Right lobe of liver (tissue), 6 donors: ENCODE measurements around the gene MAPK1. TPM values are rescaled to one million over a fixed set of nuclear protein-coding genes. Genes with fewer than 3 reads are reported as not detected.

Experiments used
- ATAC-seq, 4 donors: fragments of 200-7000 bp; cut with Tn5 transposase; one replicate each; pipeline ENCODE4 v1.9.1; 2020; ENCODE audit warnings: mild to moderate bottlenecking in 4 of 4, moderate library complexity in 4 of 4
- DNase-seq, 3 donors: peaks; one replicate each; pipeline ENCODE4 v3.0.0-alpha.2; 2020
- H3K27ac ChIP-seq, 3 donors: fragments of 200-600 bp; one replicate each; pipeline ENCODE4 v1.8.0; 2022
- H3K27me3 ChIP-seq, 2 donors: fragments of 200-600 bp; one replicate each; pipeline ENCODE4 v1.8.0; 2022
- H3K36me3 ChIP-seq, 4 donors: fragments of 200-600 bp; sonication (generic) in 1 of 4; one replicate each; pipeline versions ENCODE4 v1.5.1 to v1.8.0; 2017 to 2022; ENCODE audit warnings: control low read depth in 1 of 4
- H3K4me1 ChIP-seq, 4 donors: fragments of 200-600 bp; sonication (generic) in 1 of 4; one replicate each; pipeline versions ENCODE4 v1.5.1 to v1.8.0; 2017 to 2022; ENCODE audit warnings: control low read depth in 1 of 4
- H3K4me3 ChIP-seq, 3 donors: fragments of 200-600 bp; one replicate each; pipeline ENCODE4 v1.8.0; 2022
- H3K9me3 ChIP-seq, 4 donors: fragments of 200-600 bp; sonication (generic) in 1 of 4; one replicate each; pipeline versions ENCODE4 v1.5.1 to v1.8.0; 2017 to 2022; ENCODE audit warnings: control low read depth in 1 of 4
- POLR2A ChIP-seq: fragments of 450-650 bp; IDR thresholded peaks from one replicate; pipeline ENCODE4 v1.6.1; 2017; ENCODE audit warnings: antibody characterized with exemption, mild to moderate bottlenecking
- WGBS: methylation state at CpG from one replicate; pipeline ENCODE4 v1.1.6; 2018; ENCODE audit warnings: low coverage, low lambda C conversion rate; ENCODE audit not compliant: insufficient coverage; ENCODE audit errors: missing lambda C conversion rate; 5-methylcytosine and 5-hydroxymethylcytosine counted together
- intact Hi-C, 2 donors: fragments of 100-400 bp; cut with DNase I; formaldehyde crosslinking; loops; one replicate each; pipeline versions ENCODE4 v1.11.2 to v1.14.1; 2022
- total RNA-seq, 6 experiments: library from RNA; depleted of rRNA in 2 of 6; stranded (reverse); fragments of >200 nt in 2 of 6; fragmentation: NEBNext Ultra II Directional in 3 of 6; extraction: Animal tissue kit (Norgen Biotek cat#: 25700) in 3 of 6; gene quantifications; one replicate each; pipeline versions ENCODE4 v1.1.0 to v1.2.4, GENCODE V29; 2016 to 2023
- TF ChIP-seq, protein P1 (sequence below), 4 donors: fragments of 200-600 bp in 3 of 4; fragments of 450-650 bp in 1 of 4; IDR thresholded peaks; one replicate each; pipeline versions ENCODE4 v1.5.1 to v1.8.0; 2016 to 2022; ENCODE audit warnings: antibody characterized with exemption in 4 of 4, mild to moderate bottlenecking in 2 of 4
- donor health status: DM: no; HTN: yes; CAD: no.
- donor health status: DM: no; HTN: no; CAD: no.
- donor health status: DM: no; HTN: no; CAD: no.
- donor health status: DM: no; HTN: yes; CAD: no.
- donor health status: DM: no; HTN: yes; CAD: no.

Gene MAPK1
- total RNA-seq, 6 experiments from 2014 or later, result 43.4 to 75.0 (median 59.5) TPM

DNA sequence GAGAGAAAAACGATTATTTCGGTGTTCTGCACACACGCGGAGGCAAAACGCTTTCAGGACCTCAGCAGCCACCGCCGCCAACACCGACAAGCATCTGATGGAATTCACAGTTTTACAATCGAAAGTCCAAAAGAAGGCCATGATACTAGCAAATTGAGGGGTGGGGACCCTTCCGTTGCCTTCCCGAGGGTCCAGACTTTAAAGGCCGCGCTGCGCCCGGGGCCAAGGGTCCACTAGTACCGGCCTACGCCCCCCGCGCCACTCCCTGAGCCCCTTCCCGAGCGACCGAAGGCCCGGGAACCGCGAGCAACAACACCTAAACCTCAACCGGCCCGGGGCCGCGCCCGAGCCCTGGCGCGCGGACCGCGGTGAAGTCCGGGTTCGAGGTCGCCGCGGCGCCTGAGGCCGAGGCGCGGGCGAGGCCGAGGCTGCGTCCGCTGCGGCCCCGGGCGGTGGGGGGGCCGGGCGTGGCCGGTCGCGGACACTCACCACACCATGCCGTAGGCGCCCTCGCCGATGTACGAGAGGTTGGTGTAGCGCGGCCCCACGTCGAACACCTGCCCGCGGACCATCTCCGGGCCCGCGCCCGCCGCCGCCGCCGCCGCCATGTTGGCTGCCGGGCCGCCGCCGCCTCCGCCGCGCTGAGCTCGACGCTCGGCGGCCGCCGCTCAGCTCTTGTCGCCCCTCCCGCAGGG is 465 bp downstream of the MAPK1 start:
- peak overlapping the region; percentile 55 to 80 (median 77) for H3K27ac ChIP-seq
- H3K36me3 ChIP-seq, result no peaks in the 10 kb centered on the region
- H3K27me3 ChIP-seq, result no peaks in the 10 kb centered on the region
- DNase-seq (peak; percentile 40 to 65 (median 61)), ATAC-seq (peak in 1 of 4 donors; percentile 2)
- no peaks in the 10 kb centered on the region for H3K9me3 ChIP-seq
- 0% methylated on average over 24 of the region's 91 CpGs for WGBS
- H3K4me3 ChIP-seq, result peak overlapping the region; percentile 77 to 90 (median 83)
- TF ChIP-seq, protein P1, sequence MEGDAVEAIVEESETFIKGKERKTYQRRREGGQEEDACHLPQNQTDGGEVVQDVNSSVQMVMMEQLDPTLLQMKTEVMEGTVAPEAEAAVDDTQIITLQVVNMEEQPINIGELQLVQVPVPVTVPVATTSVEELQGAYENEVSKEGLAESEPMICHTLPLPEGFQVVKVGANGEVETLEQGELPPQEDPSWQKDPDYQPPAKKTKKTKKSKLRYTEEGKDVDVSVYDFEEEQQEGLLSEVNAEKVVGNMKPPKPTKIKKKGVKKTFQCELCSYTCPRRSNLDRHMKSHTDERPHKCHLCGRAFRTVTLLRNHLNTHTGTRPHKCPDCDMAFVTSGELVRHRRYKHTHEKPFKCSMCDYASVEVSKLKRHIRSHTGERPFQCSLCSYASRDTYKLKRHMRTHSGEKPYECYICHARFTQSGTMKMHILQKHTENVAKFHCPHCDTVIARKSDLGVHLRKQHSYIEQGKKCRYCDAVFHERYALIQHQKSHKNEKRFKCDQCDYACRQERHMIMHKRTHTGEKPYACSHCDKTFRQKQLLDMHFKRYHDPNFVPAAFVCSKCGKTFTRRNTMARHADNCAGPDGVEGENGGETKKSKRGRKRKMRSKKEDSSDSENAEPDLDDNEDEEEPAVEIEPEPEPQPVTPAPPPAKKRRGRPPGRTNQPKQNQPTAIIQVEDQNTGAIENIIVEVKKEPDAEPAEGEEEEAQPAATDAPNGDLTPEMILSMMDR (IDR thresholded peaks at IDR 0.05), result no peak
- TF ChIP-seq POLR2A, result no peak
- H3K4me1 ChIP-seq, result peaks cover 0 to 24% (median 7%) of the 10 kb centered on the region in 4 donors
- intact Hi-C loops, result no loop called here

DNA sequence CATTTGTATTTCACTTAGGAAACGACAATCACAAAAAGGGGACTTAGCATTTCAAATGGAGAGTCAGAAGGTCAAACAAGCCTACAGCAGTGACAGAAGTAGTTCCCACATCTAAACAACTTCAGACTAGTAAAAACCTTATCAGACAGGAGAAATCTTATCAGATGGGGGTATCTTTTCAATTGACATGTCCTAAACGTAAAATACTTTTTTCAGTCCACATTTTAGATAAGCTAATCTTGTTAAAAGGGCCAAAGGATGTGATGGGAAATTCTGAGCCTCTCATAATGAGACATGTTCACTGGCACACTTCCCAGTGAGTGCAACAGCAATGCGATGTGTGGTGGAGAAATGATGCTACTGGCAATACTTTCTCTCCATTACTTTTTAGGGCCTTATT is 2.4 kb downstream of the MAPK1 start:
- no peak for TF ChIP-seq POLR2A
- TF ChIP-seq, protein P1 (IDR thresholded peaks at IDR 0.05), result no peak
- WGBS, result 17% methylated on average over 3 of the region's 3 CpGs
- no peak overlapping the region for H3K27ac ChIP-seq
- H3K9me3 ChIP-seq, result no peaks in the 10 kb centered on the region
- H3K27me3 ChIP-seq, result no peaks in the 10 kb centered on the region
- H3K4me3 ChIP-seq, result no peak overlapping the region
- ATAC-seq, result peak in 1 of 4 donors; percentile 9
- H3K4me1 ChIP-seq, result peaks cover 0 to 38% (median 15%) of the 10 kb centered on the region in 4 donors
- intact Hi-C loops, result no loop called here
- DNase-seq, result no peak
- H3K36me3 ChIP-seq, result no peaks in the 10 kb centered on the region

DNA sequence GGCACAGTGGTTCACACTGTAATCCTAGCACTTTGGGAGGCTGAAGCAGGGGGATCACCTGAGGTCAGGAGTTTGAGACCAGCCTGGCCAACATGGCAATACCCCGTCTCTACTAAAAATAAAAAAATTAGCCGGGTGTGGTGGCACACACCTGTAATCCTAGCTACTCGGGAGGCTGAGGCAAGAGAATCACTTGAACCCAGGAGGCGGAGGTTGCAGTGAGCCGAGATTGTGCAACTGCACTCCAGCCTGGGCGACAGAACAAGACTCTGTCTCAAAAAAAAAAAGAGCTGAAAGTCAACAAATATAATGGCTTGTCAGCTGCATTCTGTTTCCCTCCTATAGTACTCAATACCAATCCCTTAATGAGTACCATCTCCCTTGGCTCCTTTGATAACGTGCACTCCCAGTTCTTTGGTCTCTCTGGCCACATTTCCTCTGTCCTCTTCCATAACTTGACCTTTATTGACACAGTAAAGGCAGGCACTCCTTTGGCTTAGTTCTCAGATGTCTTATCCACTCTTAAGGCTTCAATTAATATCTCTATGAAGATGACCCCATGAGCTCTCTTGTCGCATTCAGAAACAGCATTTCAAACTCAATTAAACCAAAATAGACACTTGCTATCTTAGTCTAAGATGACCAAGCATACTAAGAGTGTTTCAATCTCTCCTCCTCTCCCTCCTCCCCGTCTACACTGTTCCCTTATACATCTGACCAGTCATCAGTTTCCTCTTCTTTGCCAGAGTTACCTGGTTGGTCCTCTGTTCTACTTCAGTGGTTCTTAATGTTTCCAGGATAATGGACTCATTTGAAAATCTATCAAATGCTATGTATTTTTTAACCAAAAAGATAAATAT is 4.8 kb downstream of the MAPK1 start:
- H3K9me3 ChIP-seq, result no peaks in the 10 kb centered on the region
- TF ChIP-seq, protein P1 (IDR thresholded peaks at IDR 0.05), result no peak
- TF ChIP-seq POLR2A, result no peak
- H3K36me3 ChIP-seq, result no peaks in the 10 kb centered on the region
- peaks cover 0 to 37% (median 15%) of the 10 kb centered on the region in 4 donors for H3K4me1 ChIP-seq
- DNase-seq, result no peak
- WGBS, result 53% methylated on average over 6 of the region's 9 CpGs
- no peak overlapping the region for H3K4me3 ChIP-seq
- intact Hi-C loops, result no loop called here
- no peak for ATAC-seq
- no peak overlapping the region for H3K27ac ChIP-seq
- no peaks in the 10 kb centered on the region for H3K27me3 ChIP-seq

DNA sequence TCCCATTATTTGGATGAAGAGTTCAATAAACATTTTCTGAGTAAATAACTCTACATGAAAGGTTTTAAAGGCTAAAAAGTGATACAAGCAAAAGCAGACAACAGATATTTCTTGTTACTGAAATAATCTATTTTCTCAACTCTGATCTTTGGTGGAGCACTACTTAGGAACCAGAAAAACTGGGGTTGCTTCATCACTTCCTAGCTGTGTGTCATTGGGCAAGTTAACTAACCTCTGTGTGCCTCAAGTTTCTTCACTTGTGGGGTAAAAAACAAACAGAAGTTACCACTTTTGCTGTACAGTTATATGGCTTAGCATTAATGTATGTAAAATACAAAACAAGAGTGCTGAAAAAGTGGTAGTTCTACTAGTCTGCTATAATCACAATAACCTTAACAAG is 5.6 kb downstream of the MAPK1 start:
- TF ChIP-seq, protein P1 (IDR thresholded peaks at IDR 0.05), result no peak
- TF ChIP-seq POLR2A, result no peak
- Histone ChIP-seq H3K9me3 (no peaks in the 10 kb centered on the region), H3K27me3 (no peaks in the 10 kb centered on the region), H3K4me1 (peaks cover 0 to 37% (median 18%) of the 10 kb centered on the region in 4 donors), H3K27ac (no peak overlapping the region), H3K4me3 (no peak overlapping the region), H3K36me3 (no peaks in the 10 kb centered on the region)
- ATAC-seq, result peak in 2 of 4 donors; percentile 7 to 17
- intact Hi-C loops, result no loop called here
- DNase-seq, result no peak
